Stimulated activated naive CD4-positive, alpha-beta T cell treated with Interleukin-2 at 50 U/mL for 16 hours (primary cell): ENCODE results near the gene CAMKV.
"Not testable (repeated sequence)": the region's sequence is repeated elsewhere in the genome, so short reads cannot be mapped to it uniquely, and the experiment has no call there.

Experiments
- DNase-seq: peaks from one replicate; lab custom pipeline; 2025; lab: John Stamatoyannopoulos, UW

The CAMKV gene

GRCh38 chr3:49869525-49870126 is at the start of gene CAMKV:
Gene CAMKV, minus strand, starts transcription at chr3:49869906. Its CDS starts 7,518 bp downstream, at chr3:49862388.
- DNase-seq, result peak; percentile 24

- not testable (repeated sequence) for DNase-seq
Measured at GRCh38 chr3:49917806-49918590, 48.3 kb upstream of the CAMKV start.

- DNase-seq, result no peak
Measured at GRCh38 chr3:49916686-49917085, 47.0 kb upstream of the CAMKV start.

- no peak for DNase-seq
Measured at GRCh38 chr3:49914906-49915305, 45.2 kb upstream of the CAMKV start.

DNA sequence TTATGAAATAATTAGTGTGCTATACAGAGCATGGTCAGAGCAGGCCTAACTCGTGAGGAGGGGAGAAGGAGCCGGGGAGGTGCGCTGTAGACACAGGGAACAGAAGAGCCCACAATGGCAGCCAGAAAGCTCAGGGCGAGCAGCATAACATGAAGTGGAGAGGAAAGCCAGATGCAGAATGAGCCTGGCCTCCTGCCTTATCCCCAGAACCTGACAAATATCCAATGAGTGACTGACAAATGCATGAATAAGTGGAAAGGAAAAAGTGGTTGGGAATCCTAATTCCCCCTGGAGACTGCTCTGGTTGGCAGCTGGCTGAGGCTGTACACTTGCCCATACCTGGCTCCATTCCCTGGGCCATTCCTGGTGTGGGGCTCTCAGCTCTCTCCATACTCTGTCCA is 43.2 kb upstream of the CAMKV start:
- no peak for DNase-seq

- no peak for DNase-seq
Measured at GRCh38 chr3:49911611-49912010, 41.9 kb upstream of the CAMKV start.

GRCh38 chr3:49911124-49911420 is 41.4 kb upstream of the CAMKV start:
- no peak for DNase-seq

DNA sequence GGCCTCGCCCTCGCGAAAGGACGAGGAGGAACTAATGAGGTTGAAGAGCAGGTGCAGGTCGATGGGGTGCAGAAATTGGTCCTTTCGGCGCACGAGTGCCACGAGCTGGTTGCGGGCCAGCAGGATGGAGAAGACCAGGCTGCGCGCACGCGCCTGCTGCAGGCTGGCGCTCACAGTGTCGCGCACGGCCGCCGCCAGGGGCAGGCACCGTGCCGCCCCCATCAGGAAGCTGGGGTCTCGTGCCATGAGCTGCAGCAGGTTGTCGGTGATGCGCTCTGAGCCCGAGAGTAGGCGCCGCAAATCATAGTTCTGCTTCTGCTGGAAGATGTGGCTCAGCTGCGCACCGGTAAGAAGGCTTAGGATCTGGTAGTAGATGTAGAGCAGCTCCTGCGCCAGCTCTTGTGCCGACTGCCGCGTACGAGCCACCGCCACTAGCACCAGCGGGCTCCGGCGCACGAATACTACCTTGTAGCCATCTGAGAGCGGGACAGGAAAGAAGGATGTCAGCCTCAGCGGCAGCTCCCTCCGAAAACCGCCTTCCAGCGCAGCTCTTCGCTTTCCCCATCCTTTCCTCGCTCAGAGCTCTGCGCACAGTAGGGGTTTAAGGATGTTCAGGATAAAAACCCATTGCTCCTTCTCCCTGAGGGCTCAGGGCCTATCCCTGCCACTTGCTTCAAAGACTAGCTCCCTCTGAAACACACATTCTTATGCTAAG is 40.9 kb upstream of the CAMKV start:
- no peak for DNase-seq

- DNase-seq, result no peak
Measured at GRCh38 chr3:49908373-49909199, 38.9 kb upstream of the CAMKV start.

DNA sequence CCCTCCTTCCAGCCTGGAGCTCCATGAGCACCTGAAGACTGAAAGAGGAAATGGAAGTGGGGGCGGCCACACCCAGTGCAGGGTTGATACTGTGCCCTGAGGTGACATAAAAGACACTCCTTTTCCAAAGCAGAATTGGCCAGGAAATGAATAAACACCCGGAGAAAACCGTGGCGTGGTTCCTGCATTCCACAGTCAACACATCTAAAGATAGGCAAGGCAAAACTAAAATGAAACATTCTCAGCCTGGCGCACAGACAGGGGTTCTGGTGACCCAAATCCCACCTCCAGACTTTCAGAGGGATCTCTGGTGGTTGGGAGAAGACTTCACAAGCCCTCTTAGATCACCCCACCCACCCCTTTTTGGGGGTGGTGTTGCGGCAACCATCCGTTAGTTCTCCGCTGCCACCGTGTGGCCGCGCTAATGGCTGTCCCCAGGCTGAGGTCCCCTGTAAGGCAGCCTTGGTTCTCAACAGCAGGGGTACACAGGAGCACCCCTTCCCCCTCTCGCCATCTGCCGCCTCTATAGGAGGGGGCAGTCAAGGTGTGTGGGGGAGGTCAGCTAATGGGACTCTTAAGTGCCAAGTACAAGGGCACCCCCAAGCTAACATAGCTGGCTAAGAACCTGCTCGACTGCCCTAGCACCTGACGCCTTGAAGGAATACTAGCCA is 36.5 kb upstream of the CAMKV start:
- DNase-seq, result peak; percentile 31

DNA sequence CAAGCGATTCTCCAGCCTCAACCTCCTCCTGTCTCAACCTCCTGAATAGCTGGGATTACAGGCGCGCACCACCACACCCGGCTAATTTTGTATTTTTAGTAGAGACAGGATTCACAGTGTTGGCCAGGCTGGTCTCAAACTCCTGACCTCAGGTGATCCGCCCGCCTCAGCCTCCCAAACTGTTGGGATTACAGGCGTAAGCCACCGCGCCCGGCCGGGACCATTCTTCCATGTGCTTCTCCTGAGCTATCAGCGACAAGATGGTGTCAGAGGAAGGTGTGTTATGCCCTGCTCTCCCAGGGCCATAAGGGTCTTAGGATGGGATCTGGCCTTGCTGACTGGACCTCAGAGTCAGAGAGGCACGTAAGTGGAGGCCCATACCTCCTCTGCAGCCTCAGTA is 34.7 kb upstream of the CAMKV start:
- DNase-seq, result not testable (repeated sequence)

- peak; percentile 76 for DNase-seq
Measured at GRCh38 chr3:49903451-49904424, 34.0 kb upstream of the CAMKV start, which contains the start of gene MST1R. Gene MST1R, minus strand, starts transcription at chr3:49903873. Its CDS starts 264 bp downstream, at chr3:49903609.

GRCh38 chr3:49902511-49903345 is 33.0 kb upstream of the CAMKV start:
- DNase-seq, result no peak

- no peak for DNase-seq
Measured at GRCh38 chr3:49901366-49902339, 31.9 kb upstream of the CAMKV start.

DNA sequence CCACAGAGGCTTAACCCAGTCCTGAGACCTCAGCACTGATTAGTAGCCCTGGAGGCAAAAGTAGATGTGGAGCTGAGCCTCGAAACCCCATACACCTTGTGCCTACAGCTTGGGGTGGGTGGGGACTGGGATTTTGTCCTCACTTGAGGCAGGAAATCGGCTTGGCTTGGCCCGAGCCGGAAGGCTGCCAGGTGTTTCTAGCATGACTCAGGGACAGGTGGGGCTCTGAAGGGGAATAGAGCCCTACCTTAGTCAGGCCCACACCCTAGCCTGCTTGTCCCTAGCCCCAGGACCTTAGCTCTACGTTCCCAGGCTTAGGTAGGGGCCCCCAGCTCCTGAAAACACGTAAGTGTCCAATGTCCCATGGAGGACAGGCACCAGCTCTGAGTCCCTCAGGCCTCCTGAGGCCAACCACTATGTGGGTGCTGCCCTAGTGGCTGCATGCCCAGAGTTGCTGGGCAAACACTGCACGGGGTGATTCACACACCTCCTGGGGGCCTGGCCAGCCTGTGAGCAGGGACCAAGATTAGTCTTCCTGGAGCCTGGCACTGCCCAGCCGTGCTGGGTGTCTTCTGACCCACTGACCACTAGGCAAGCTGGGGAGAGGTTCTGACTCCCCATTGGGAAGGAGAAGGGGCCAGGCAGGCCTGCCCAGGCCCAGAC is 30.9 kb upstream of the CAMKV start:
- no peak for DNase-seq

GRCh38 chr3:49899815-49900214 is 30.1 kb upstream of the CAMKV start:
- no peak for DNase-seq

DNA sequence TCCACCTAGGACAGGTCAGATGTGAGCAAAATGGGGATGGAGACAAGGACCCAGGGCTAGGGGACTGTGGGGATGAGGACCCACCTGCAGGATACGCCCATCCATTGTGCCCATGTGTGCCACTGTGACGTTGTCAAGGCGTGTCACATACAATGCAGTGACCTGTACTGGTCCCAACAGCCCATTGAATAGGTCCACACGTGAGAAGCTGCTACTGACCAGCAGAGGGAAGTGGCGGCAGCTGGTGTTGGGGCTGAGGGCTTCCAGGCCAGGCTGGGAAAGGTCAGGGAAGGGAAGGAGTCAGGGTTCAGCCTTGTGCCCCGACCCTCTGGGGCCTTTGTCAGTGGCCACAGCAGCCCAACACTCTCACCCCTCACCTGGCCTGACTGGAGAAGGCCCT is 29.3 kb upstream of the CAMKV start:
- DNase-seq, result no peak

- DNase-seq, result no peak
Measured at GRCh38 chr3:49896345-49896744, 26.6 kb upstream of the CAMKV start.
